HG03571 (cell line): ENCODE data around the gene SHF.
A peak's percentile ranks its signal among the peaks of the same experiment; 100 is the strongest.

Experiments used
- ATAC-seq: cut with Tn5 transposase; IDR thresholded peaks from one replicate; pipeline ENCODE4 v1.9.1; 2021; ENCODE audit not compliant: unreplicated experiment

Gene SHF

GRCh38 chr15:45199136-45199810 is 11.5 kb upstream of the SHF start:
- peak; percentile 12 for ATAC-seq

DNA sequence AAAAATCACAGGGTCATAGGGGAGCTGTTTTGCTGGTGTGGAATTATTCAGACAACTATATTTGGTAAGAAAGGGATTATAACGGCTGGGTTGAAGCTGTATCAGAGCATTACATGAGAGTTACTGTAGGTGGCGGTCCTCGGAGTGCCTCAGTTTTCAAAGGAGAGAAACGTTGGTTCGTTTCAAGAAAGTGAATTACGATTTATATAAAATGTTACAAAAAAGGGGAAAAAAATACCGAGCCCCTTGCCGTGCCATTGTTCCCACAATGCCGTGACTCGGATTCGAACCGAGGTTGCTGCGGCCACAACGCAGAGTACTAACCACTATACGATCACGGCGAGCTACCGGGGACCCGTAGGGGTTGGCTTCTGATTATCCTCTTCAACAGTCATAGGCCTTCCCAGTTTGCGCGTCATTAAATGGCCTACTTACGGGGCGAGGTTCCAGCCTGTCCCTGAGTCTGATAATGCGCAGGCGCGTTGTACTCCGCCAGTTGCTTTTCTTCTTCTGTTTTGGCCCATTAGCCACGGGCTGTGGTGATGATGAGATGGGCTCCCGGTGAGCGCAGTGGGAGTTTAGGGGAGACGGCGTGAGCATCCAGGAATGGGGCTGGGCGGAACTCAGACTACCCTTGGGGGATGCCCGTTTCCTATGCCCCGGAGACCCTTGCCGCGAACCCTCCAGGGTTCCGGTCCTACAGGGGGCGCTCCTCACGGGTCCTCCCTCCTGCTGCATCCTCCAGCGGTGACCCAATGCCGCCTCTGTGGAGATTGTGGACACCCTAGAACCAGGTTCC is 10.8 kb upstream of the SHF start:
- peak; percentile 64 for ATAC-seq

GRCh38 chr15:45197512-45197911 is 9.7 kb upstream of the SHF start:
- ATAC-seq, result no peak

DNA sequence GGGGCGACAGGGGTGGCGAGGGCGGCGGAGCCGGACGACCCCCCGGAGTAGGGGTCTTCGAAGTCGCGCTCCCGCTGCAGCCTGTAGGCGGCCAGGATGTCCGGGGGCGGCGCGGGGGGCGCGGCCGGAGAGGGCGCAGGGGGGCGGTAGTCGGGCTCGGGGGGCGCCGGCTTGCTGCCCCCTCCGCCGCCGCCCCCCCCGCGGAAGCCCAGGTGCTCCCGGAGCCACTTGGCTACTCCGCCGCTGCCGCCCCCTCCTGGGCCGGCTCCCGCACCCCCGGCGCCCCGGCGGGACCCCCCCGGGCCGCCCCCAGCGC is 230 bp downstream of the SHF start:
- ATAC-seq, result no peak

DNA sequence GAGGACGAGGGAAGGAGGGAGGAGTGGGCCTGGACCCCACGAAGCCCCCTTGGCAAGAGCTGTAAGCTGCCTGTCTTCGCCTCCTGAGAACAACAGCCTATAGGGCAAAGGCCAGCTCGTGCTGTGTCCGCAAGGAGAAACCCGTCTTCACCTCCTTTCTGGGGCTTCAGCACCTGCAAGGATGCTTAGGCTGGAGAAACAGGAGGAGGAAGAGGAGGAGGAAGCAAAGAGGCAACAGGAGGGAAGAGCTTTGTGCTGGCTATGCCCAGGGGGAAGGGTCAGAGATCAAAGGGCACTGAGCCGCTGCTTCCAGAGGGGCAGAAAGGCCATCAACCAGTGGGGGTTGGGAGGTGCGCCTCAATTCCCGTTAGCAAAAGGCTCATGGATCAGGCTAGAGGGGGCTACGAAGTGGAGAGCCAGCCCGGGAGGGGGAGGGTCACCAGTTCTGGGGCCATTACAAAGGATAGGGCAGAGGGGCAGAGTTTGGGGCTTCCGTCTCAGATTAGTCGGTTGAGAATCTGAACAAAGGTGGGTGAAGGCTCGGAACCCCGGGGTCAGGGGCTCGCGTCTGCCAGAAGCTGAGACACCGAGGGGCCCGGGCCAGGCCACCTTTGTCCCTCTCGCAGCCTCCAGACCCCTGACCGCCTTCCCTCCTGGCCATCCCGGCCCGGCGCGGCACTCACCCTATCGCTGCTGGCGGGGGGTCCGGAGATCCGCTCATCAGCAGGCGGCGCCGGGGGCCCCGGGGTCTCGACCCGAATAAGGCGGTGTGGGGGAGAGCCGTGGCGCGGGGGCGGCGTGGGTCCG is 792 bp downstream of the SHF start:
- no peak for ATAC-seq

GRCh38 chr15:45185903-45186770 is 1.6 kb downstream of the SHF start:
- ATAC-seq, result no peak

GRCh38 chr15:45185069-45185779 is 2.5 kb downstream of the SHF start:
- no peak for ATAC-seq

DNA sequence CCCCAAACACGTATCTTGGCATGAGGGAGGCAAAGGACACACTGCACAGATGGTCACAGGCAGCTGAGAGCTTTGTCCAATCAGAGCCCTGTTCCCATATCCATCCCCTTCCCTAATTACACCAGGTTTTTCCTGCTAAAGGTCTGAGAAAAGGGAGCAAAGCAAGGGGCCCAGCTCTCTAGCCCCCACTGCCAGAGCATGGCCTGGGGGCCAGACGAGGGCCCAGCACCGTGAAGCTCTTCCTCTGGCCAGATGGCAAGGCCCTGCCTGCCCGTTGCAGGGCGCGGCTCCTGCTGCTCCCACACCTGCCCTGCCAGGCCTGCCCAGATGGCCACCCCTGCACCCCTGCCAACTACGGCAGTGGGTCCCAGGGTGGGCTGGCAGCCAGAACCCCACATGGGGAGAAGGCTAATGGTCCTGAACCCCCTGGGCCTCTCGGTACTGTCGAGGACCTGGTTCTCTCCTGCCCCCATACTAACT is 3.2 kb downstream of the SHF start:
- ATAC-seq, result no peak

- ATAC-seq, result no peak
These were observed 4.3 kb downstream of the SHF start for GRCh38 chr15:45183511-45183910.

DNA sequence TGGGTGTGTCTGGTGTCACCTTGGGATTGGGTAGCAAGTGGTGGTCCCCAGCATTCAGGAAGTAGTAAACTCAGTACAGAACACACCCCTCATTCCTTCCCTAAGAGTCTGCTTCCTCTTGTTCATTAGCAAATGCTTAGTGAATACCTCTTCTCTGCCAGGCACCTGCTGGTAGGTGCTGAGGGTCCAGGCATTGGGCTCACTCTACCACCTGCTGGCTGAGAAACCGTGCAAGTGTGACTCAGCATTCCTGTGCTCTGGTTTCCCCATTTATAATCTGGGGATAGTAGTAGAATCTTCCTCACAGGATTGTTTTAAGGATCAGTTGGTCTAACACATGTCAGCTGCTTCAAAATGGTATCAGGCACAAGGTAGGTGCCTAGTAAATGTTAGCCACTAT is 4.8 kb downstream of the SHF start:
- ATAC-seq, result no peak

- ATAC-seq, result no peak
These were observed 6.1 kb downstream of the SHF start for GRCh38 chr15:45181491-45182285.

- ATAC-seq, result no peak
These were observed 6.9 kb downstream of the SHF start for GRCh38 chr15:45180648-45181436.

DNA sequence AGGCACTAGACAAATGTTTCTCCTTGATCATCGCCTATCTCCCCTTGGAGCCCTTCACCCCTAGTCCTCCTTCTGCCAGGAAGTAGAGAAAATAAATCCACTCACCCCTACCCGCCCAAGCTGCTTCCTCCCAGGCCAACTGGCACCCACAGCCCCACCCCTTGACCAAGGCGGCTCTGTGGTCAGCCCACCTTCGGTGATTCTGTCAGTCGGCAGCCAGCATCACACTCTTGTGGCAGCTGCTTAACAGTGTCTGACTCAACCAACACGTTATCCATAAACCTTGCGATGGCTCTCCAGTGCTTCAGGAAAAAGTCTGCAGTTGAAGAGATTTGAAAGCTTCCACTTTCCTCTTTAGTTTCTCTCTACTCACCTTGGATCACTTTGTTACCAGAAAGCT is 7.6 kb downstream of the SHF start:
- ATAC-seq, result no peak

GRCh38 chr15:45179221-45179985 is 8.4 kb downstream of the SHF start:
- ATAC-seq, result no peak

DNA sequence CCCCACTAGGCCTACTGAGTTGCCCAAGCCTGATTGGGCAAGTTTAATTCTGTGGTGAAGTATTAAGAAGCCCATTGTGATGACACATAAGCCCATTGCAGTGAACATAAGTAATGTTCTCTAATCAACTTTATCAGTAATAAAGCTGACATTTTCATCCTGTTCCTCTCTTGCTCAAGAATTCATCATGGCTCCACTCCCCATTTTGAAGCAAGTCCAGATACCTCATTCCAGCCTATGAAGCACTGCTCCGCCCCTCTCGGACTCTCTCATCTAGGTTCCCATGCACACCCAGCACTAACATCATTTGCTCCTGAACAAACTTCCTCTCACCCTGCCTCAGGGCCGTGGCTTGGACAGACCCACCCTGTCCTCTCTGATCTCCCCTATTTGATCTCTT is 10.5 kb downstream of the SHF start:
- ATAC-seq, result no peak

DNA sequence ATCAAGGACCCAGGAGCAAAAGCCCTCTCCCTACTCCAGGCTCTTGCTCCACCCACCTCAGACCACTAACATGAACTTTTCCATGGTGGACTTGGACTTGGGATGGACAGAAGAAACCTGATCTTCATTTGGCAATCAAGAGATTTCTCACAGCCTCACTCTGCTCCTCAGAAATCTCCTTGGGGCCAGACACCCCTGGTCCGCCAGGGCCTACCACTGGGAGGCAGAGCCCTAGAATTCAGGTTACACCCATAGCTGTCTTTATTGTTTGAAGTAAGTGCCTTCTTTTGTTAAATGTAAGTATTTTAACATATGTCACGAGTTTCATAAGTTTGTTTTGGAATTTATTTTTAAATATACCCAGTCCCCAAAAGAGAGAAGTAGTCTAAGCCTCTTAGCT is 13.2 kb downstream of the SHF start:
- ATAC-seq, result no peak

DNA sequence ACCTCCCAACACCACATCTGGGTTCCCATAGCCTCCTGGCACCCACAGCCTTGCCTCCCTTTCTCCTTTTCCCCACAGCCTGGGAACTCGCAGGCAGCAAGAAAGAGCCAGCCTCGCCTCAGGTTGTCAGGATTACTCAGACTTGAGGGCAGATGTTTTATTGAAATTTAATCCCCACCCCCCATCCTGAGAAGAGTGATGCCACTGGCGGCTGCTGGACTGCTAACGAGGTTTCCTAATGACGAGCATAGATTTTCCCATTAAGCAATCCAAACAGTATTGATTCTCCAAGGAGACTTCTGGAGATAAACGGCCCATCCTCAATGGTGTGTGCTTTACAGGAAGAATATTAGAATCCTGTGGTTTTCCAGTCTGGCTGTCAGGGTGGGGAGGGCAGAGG is 13.7 kb downstream of the SHF start:
- no peak for ATAC-seq

DNA sequence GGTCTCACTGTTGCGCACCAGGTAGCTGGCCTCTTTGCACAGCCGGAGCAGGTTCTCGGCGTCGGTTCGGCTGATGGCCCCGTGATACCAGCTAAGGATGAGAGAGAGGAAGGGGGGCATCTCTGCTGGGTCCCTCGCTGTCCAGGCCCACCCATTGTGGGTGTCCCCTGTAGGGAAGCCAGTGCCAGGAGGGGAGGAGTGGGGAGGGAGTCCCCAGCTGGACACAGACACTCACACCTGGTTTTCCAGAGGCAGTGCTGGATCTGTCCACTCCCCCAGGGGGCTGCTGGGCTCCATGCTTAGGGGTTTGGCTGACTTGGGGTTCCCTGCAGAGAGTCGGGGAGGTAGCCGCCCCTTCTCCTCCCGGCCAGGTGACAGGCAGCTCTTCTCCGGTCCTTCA is 15.9 kb downstream of the SHF start:
- no peak for ATAC-seq
